GM19025 (cell line): Measurements from ENCODE around the gene AFF4.
"Not testable (repeated sequence)": the region's sequence is repeated elsewhere in the genome, so short reads cannot be mapped to it uniquely, and the experiment has no call there.

ENCODE experiments used
- ATAC-seq: cut with Tn5 transposase; IDR thresholded peaks from one replicate; pipeline ENCODE4 v1.9.1; 2021; ENCODE audit warnings: mild to moderate bottlenecking, low read depth, moderate library complexity; ENCODE audit not compliant: unreplicated experiment

Gene AFF4

GRCh38 chr5:132961123-132961815 lies 2.2 kb downstream of the AFF4 start:
- ATAC-seq, result not testable (repeated sequence)

- ATAC-seq, result not testable (repeated sequence)
Observed at GRCh38 chr5:132956166-132956799, 7.2 kb downstream of the AFF4 start.

- ATAC-seq, result no peak
Observed at GRCh38 chr5:132953710-132954109, 9.7 kb downstream of the AFF4 start.

GRCh38 chr5:132952829-132953228 lies 10.6 kb downstream of the AFF4 start:
- no peak for ATAC-seq

GRCh38 chr5:132951897-132952296 lies 11.5 kb downstream of the AFF4 start:
- no peak for ATAC-seq

- no peak for ATAC-seq
Observed at GRCh38 chr5:132949136-132949535, 14.3 kb downstream of the AFF4 start.

- no peak for ATAC-seq
Observed at GRCh38 chr5:132947671-132948070, 15.8 kb downstream of the AFF4 start.

- not testable (repeated sequence) for ATAC-seq
Observed at GRCh38 chr5:132945315-132945714, 18.1 kb downstream of the AFF4 start.

- no peak for ATAC-seq
Observed at GRCh38 chr5:132943362-132944022, 19.9 kb downstream of the AFF4 start.

GRCh38 chr5:132941331-132941730 lies 22.1 kb downstream of the AFF4 start:
- ATAC-seq, result no peak

GRCh38 chr5:132928062-132928407 lies 35.4 kb downstream of the AFF4 start:
- ATAC-seq, result no peak

GRCh38 chr5:132927355-132928061 lies 35.9 kb downstream of the AFF4 start:
- ATAC-seq, result no peak

- no peak for ATAC-seq
Observed at GRCh38 chr5:132926437-132926836, 37.0 kb downstream of the AFF4 start.

- no peak for ATAC-seq
Observed at GRCh38 chr5:132916086-132916485, 47.3 kb downstream of the AFF4 start.

GRCh38 chr5:132915681-132916080 lies 47.8 kb downstream of the AFF4 start:
- no peak for ATAC-seq

- ATAC-seq, result no peak
Observed at GRCh38 chr5:132909702-132910101, 53.7 kb downstream of the AFF4 start.

GRCh38 chr5:132907161-132907560 lies 56.3 kb downstream of the AFF4 start:
- no peak for ATAC-seq

- ATAC-seq, result no peak
Observed at GRCh38 chr5:132905938-132906337, 57.5 kb downstream of the AFF4 start.

- no peak for ATAC-seq
Observed at GRCh38 chr5:132901730-132902129, 61.7 kb downstream of the AFF4 start.

GRCh38 chr5:132901036-132901435 lies 62.4 kb downstream of the AFF4 start:
- no peak for ATAC-seq

GRCh38 chr5:132898094-132898493 lies 65.3 kb downstream of the AFF4 start:
- ATAC-seq, result no peak
